Right lobe of liver (tissue), 4 donors: ENCODE data around the gene TAMALIN.

Experiments used
- CTCF ChIP-seq, 4 donors: fragments of 200-600 bp in 3 of 4; fragments of 450-650 bp in 1 of 4; IDR thresholded peaks; one replicate each; pipeline versions ENCODE4 v1.5.1 to v1.8.0; 2016 to 2022; ENCODE audit warnings: antibody characterized with exemption in 4 of 4, mild to moderate bottlenecking in 2 of 4
- POLR2A ChIP-seq: fragments of 450-650 bp; IDR thresholded peaks from one replicate; pipeline ENCODE4 v1.6.1; 2017; ENCODE audit warnings: antibody characterized with exemption, mild to moderate bottlenecking
- donor health status: DM: no; HTN: no; CAD: no.
- donor health status: DM: no; HTN: no; CAD: no.
- donor health status: DM: no; HTN: yes; CAD: no.

- TF ChIP-seq CTCF (IDR thresholded peaks at IDR 0.05) = no peak
- TF ChIP-seq POLR2A = no peak
Observed at GRCh38 chr12:51973560-51973959, 33.2 kb upstream of the TAMALIN start.
